C4-2B (cell line): ENCODE measurements around the gene ALDOA.

ENCODE experiments used
- ZFX ChIP-seq: fragments of 450-650 bp; IDR thresholded peaks from 2 replicates; pipeline ENCODE4 v1.6.1; 2017
- TF ChIP-seq, protein P1 (sequence below): fragments of 450-650 bp; conservative IDR thresholded peaks from 2 replicates; pipeline ENCODE4 v1.5.1; 2017; ENCODE audit warnings: mild to moderate bottlenecking

GRCh38 chr16:30104492-30104891 is 38.9 kb downstream of the ALDOA start:
- TF ChIP-seq, protein P1, sequence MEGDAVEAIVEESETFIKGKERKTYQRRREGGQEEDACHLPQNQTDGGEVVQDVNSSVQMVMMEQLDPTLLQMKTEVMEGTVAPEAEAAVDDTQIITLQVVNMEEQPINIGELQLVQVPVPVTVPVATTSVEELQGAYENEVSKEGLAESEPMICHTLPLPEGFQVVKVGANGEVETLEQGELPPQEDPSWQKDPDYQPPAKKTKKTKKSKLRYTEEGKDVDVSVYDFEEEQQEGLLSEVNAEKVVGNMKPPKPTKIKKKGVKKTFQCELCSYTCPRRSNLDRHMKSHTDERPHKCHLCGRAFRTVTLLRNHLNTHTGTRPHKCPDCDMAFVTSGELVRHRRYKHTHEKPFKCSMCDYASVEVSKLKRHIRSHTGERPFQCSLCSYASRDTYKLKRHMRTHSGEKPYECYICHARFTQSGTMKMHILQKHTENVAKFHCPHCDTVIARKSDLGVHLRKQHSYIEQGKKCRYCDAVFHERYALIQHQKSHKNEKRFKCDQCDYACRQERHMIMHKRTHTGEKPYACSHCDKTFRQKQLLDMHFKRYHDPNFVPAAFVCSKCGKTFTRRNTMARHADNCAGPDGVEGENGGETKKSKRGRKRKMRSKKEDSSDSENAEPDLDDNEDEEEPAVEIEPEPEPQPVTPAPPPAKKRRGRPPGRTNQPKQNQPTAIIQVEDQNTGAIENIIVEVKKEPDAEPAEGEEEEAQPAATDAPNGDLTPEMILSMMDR: no peak
- TF ChIP-seq ZFX: no peak
